NCI-H128 (cell line): ENCODE data around the gene CYP11A1.

ENCODE experiments used
- DNase-seq: peaks from one replicate; lab custom pipeline; 2025; ENCODE audit not compliant: unreplicated experiment; lab: John Stamatoyannopoulos, UW

CYP11A1 gene

DNA sequence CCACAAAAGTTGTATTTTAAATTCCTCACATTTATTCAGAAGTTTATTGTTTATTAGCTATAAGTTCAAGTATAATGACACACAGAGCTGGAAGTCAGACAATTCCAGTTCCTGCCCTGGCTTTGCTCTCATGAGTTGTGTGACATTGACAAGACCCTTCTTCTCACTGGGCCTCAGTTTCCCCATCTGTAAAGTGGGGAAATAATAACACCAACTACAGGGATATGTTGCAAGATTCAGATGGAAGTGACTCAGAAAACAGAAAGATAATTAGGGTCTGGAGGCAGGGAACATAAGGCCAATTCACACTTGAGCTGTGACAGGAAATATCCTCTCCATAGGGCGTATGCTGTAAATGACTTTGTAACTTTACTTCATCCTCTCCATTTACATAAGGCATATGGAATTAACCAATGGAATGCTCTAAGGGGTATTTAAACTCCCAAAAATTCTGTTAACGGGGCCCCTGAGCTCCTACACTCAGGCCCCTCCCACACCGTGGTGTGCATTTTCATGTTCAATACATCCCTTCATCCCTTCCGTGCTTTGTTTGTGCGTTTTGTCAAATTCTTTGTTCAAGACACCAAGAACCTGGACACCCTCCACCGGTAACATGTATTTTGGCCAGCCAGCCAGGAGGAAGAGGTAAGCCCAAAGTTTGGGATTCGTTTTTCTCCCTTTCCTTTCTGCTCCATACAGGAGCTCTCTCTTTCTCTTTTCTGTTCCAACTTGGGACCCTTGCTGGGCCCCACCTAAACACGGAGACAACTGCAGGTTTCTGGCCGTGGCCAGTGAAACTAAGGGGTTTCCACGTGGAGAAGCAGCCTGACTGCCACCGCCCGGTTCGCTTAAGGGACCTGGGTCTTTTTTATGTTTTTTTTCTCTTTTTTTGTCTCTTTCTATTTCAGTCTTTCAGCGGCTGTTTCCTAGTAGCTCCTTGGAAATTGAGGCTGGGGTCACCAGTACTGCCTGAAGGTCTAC lies 16.9 kb downstream of the CYP11A1 start:
- DNase-seq: no peak

DNA sequence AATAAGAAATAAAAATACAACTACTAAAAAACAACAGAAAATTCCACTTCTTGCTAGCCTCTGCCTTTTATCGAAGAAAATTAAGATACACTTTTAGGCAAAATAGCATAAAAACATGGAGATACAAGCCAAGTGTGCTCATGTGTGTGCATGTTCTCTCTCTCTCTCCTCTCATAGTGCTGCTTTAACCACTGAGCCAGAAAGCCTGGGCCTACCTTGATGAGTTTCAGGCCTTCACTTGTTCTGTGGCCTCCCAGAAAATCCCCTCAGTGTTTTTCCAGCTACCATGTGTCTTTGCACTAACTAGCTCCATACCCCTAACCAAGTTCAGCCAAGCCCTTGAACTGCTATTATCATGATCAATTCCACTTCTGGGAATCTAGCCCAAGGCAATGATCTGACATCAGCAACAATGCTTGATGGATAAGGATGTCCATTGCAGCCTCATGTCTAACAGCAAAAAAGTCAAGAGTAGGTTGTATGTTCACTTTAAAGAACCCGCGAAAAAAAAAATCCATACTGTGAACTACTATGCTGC lies 18.1 kb downstream of the CYP11A1 start:
- DNase-seq: no peak

DNA sequence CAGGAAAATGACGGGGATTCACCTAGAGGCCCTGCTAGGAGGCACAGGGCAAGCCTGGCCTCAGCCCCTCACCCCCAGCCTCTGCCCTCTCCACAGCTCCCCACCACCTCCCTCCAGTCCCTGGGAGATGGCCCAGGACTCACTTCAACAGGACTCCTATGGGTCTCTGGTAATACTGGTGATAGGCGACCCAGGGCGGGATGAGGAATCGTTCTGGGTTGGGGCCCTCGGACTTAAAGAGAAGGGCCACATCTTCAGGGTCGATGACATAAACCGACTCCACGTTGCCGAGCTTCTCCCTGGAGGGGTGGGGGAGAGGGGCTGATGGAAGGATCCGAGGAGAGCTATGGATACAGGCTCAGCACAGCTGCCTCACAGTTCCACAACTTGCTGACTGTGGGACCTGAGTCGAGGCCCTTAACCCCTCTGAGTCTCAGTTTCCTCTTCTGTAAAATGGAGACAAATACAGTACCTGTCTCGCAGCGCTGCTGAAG lies 19.6 kb downstream of the CYP11A1 start:
- DNase-seq: no peak

GRCh38 chr15:74345051-74345450 lies 22.4 kb downstream of the CYP11A1 start:
- no peak for DNase-seq

DNA sequence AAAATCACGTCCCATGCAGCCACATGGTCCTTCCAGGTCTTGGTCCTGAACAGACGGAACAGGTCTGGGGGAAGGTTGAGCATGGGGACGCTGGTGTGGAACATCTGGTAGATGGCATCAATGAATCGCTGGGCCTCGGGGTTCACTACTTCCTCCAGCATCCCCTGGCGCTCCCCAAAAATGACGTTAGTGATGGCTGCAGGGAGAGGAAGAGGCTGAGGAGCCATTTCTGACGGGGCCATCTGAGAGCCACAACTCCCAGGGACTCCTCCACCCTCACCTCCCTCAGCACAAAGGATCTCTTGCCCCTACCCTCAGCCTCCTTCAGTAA lies 23.7 kb downstream of the CYP11A1 start:
- DNase-seq: no peak

DNA sequence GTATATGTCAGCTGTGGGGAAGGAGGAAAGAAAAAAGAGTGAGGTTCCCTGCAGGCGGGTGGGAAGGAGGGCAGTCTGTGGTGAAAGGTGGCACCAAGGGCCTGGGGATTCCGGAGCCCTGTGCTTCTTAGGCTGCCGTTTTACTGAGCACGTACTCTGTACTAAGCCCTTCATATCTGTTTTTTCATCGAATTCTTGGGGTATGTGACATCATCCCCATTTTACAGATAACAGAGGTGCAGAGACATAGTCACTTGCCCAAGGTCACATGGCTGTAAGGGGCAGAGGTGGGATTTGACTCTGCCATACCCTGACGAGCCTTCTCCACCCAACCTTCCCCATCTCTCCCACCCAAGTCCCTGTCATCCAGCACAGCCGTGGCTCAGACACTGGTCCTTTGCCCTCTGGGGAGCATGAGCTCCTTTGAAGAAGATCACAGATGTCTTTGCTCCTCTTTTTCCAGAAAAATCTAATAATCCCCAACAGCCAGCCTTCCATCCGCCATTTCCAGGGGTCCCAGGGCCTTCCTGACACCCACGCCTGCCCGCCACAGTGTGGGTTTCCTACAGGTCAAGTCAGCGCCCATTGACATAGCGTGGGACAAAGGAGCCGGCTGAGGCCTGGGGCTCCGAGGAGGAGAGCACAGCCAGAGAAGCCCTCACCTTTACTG lies 24.2 kb downstream of the CYP11A1 start:
- DNase-seq: no peak

DNA sequence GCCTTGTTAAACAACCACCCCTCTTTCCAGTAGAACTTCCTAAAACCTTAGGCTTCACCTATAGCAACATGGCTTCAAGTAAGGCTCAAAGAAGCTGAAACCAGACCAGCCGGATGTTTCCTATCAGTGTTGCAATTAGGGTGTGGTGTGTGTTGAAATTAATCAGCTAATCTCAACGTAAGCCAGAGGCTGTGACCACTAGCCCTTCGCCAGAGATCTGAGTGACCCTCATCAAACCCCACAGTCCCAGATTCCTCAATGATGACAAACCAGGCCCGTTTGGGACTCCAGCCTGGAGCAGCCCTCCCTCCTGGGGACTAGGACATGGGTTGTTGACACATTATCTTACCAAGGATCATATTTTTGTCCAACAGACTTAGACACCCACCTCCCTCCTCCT lies 27.3 kb downstream of the CYP11A1 start:
- no peak for DNase-seq

- no peak for DNase-seq
Observed at GRCh38 chr15:74339371-74339770, 28.1 kb downstream of the CYP11A1 start.

- no peak for DNase-seq
Observed at GRCh38 chr15:74338676-74339075, 28.8 kb downstream of the CYP11A1 start.

DNA sequence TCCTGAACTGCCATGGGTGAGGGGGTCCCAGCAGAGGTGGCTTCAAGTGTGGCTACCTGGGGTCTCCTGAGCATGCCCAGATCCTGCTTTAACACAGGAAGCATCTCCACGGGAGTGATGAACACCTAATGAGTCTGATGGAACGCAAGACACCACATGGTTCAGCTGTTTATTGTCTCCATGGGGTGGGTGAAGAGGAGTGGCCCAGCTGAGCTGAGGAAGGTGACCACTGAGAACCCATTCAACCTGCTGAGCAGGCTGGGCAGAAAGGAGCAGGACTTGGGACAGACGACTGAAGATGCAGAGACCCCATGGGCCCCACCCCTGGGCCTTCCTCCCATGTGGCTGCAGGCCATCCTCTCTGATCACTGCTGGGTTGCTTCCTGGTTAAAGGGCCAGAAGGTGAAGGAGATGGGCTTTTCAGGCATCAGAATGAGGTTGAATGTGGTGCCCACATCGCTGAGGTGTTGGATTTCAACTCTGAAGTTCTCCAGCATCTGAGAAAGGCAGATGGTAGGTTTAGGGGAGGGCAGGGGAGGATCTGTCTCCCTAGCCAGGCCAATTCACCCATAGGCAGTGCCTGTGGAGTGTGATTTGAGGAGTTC lies 29.7 kb downstream of the CYP11A1 start:
- no peak for DNase-seq

DNA sequence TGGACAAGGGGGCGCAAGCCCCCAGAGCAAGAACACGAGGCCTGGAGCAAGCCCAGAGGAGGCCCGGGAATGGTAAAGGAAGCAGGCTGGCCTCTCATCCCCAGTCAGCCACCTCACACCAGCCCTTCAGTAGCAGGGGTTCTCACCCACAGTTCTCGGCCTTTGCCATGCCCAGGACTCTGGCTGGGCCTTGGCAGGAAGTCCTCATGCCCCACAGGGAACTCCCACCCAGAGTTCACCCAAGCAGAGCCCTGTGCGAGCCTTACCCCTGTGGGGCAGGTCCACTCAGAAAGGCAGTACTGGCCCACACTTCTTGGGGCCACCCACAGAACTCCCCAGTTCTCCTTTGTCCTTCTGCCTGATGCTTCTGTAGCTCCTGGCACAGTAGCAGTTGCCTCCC lies 30.3 kb downstream of the CYP11A1 start:
- no peak for DNase-seq

DNA sequence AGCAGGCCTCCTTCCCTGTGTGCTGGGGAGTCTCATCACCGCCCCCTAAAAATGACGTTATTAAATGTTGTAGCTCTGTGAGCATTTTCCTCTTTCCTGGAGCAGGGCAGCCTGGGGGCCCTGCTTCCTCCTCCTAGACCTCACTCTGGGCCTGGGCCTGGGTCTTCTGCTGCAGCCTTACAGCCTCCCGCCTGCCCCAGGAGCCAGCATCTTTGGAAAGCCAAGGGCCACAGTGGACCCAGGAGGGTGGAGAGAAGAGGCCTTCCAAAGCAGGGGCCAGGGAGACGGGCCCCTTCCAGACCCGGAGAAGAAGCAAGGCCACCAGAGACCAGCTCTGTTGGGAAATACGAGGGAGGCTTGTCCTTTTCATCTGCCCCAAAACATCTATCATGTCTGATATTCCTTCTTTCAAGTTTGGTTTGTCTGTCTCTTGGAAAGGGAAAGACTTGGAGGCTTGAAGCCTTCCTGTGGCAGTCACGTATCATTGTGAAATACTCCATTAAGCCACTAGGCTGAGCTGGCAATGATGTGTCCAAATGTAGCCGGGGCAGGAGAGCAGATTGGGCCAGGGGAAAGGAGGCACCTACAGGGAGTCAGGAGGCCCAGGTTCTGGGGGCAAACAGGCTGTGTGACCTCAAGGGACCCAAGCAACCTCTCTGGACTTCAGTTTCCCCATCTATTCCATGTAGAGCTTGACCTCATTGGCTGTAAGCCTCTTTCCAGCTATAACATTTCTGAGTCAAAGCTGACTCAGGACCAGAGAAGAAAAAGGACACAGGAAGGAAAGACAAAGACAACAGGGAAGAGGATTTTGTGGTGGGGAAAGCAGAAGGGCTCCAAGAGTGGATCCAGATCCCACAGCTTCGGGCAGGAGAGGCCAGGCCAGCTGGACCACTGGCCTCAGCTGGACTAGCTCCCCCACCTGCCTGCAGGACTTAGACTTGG lies 31.1 kb downstream of the CYP11A1 start:
- no peak for DNase-seq

DNA sequence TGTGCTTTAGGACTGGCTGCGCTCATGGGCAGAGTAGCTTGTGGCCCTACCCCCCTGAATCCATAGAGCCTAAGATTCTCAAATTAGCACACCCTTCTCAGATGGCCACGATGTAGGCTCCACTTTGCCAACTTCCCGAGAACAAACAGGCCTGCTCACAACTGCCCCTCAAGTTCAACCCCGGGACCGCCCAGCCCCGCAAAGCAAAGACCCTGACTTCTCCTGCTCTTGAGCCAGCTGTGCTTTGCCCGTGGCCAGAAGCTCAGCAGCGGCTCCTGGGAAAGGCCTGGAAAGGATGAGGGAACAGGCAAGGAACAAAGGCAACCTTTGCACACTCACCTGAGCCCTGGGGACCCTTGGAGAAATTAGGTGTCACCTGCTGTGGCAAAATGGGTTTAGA lies 32.0 kb downstream of the CYP11A1 start:
- DNase-seq: no peak

DNA sequence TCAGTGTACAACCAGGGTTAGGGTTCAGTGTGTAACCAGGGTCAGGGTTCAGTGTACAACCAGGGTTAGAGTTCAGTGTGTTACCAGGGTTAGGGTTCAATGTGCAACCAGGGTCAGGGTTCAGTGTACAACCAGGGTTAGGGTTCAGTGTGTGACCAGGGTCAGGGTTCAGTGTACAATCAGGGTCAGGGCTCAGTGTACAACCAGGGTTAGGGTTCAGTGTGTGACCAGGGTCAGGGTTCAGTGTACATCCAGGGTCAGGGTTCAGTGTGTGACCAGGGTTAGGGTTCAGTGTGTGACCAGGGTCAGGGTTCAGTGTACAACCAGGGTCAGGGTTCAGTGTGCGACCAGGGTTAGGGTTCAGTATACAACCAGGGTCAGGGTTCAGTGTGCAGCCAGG lies 33.3 kb downstream of the CYP11A1 start:
- no peak for DNase-seq

- DNase-seq: no peak
Observed at GRCh38 chr15:74333662-74334061, 33.8 kb downstream of the CYP11A1 start.

GRCh38 chr15:74333093-74333492 lies 34.4 kb downstream of the CYP11A1 start:
- no peak for DNase-seq

GRCh38 chr15:74332611-74333010 lies 34.8 kb downstream of the CYP11A1 start:
- DNase-seq: no peak

- no peak for DNase-seq
Observed at GRCh38 chr15:74332011-74332410, 35.4 kb downstream of the CYP11A1 start.

- DNase-seq: no peak
Observed at GRCh38 chr15:74330861-74331408, 36.5 kb downstream of the CYP11A1 start.
